ENCODE results near the gene CRTC1.

CRTC1 gene

GRCh38 chr19:18698321-18699167, 15.1 kb downstream of the CRTC1 start:
- no peak for DNase-seq (ENCODE audit: low spot score)
- TF ChIP-seq CTCF (IDR thresholded peaks at IDR 0.05; ENCODE audit: extremely low read depth, missing control alignments) = no peak

GRCh38 chr19:18699403-18700054, 16.0 kb downstream of the CRTC1 start:
- no peak for DNase-seq (ENCODE audit: low spot score)
- no peak for TF ChIP-seq CTCF (IDR thresholded peaks at IDR 0.05; ENCODE audit: extremely low read depth, missing control alignments)

- TF ChIP-seq CTCF (IDR thresholded peaks at IDR 0.05; ENCODE audit: extremely low read depth, missing control alignments) = no peak
- peak; percentile 84 for DNase-seq (ENCODE audit: low spot score)
These were observed 17.2 kb downstream of the CRTC1 start for GRCh38 chr19:18700501-18701249.

- no peak for DNase-seq (ENCODE audit: low spot score)
- no peak for TF ChIP-seq CTCF (IDR thresholded peaks at IDR 0.05; ENCODE audit: extremely low read depth, missing control alignments)
These were observed 17.7 kb downstream of the CRTC1 start for GRCh38 chr19:18701250-18701608.

- DNase-seq (ENCODE audit: low spot score) = no peak
- no peak for TF ChIP-seq CTCF (IDR thresholded peaks at IDR 0.05; ENCODE audit: extremely low read depth, missing control alignments)
These were observed 20.6 kb downstream of the CRTC1 start for GRCh38 chr19:18704054-18704453.

GRCh38 chr19:18704971-18705370, 21.5 kb downstream of the CRTC1 start:
- no peak for TF ChIP-seq CTCF (IDR thresholded peaks at IDR 0.05; ENCODE audit: extremely low read depth, missing control alignments)
- no peak for DNase-seq (ENCODE audit: low spot score)

Data from GM20000 (cell line).